HL-60 (cell line): ENCODE measurements around the gene TMBIM6.

ENCODE experiments used
- CTCF ChIP-seq: IDR thresholded peaks from one replicate; pipeline ENCODE4 v1.5.1; 2011; ENCODE audit warnings: low read length, control low read depth, inconsistent platforms; ENCODE audit not compliant: insufficient read depth
- GABPA ChIP-seq: IDR thresholded peaks from 2 replicates; pipeline ENCODE4 v1.6.1; 2012; ENCODE audit warnings: low read depth
- POLR2AphosphoS5 ChIP-seq: IDR thresholded peaks from 2 replicates; pipeline ENCODE4 v1.6.1; 2012; ENCODE audit warnings: low read depth
- SPI1 ChIP-seq: IDR thresholded peaks from 2 replicates; pipeline ENCODE4 v1.6.1; 2012; ENCODE audit warnings: low read depth, mild to moderate bottlenecking, borderline replicate concordance

GRCh38 chr12:49748800-49749199 is 7.4 kb downstream of the TMBIM6 start:
- TF ChIP-seq CTCF (no peak), POLR2AphosphoS5 (no peak), GABPA (no peak), SPI1 (no peak)
